ENCODE results near the gene TF.

The TF gene

GRCh38 chr3:133815386-133815785, 69.2 kb downstream of the TF start:
- Histone ChIP-seq H3K4me2 (ENCODE audit: low read depth, low read length) (no peak overlapping the region), H3K4me1 (ENCODE audit: low read length) (0 out of 2 replicates have a peak, but pooled peaks cover 4% of the 10 kb centered on the region), H3F3A (ENCODE audit: insufficient read depth, low read length) (0 out of 2 replicates have a peak, but pooled peaks cover 3% of the 10 kb centered on the region), H3K79me2 (ENCODE audit: low read length) (peaks cover 19% of the 10 kb centered on the region), H3K9me2 (replicated peaks; ENCODE audit: insufficient read depth, low read length) (no peaks in the 10 kb centered on the region), H3K27ac (ENCODE audit: low read length) (no peak overlapping the region), H3K36me3 (replicated peaks; ENCODE audit: insufficient read depth, low read length) (peaks cover 23% of the 10 kb centered on the region), H3K9me3 (replicated peaks; ENCODE audit: insufficient read depth, low read length) (no peaks in the 10 kb centered on the region), H3K9ac (ENCODE audit: low read length) (no peak overlapping the region), H4K20me1 (ENCODE audit: insufficient read depth, low read length) (no peaks in the 10 kb centered on the region), H3K4me3 (ENCODE audit: low read length) (no peak overlapping the region), H3K27me3 (replicated peaks; ENCODE audit: insufficient read depth, low read length) (no peaks in the 10 kb centered on the region), H2AFZ (ENCODE audit: low read length) (no peak overlapping the region)
- no peak for DNase-seq
- TF ChIP-seq EZH2 (optimal IDR thresholded peaks at IDR 0.05; ENCODE audit: low read depth, low read length) (no peak), CTCF (IDR thresholded peaks at IDR 0.05; ENCODE audit: low read length) (no peak), EZH2phosphoT487 (IDR thresholded peaks at IDR 0.05; ENCODE audit: low read length) (no peak)

GRCh38 chr3:133820129-133820528, 73.9 kb downstream of the TF start:
- Histone ChIP-seq H3K27me3 (replicated peaks; ENCODE audit: insufficient read depth, low read length) (no peaks in the 10 kb centered on the region), H4K20me1 (ENCODE audit: insufficient read depth, low read length) (no peaks in the 10 kb centered on the region), H3K36me3 (replicated peaks; ENCODE audit: insufficient read depth, low read length) (peaks cover 32% of the 10 kb centered on the region)

GRCh38 chr3:133820889-133821675, 74.9 kb downstream of the TF start:
- no peaks in the 10 kb centered on the region for H3K9me2 ChIP-seq (replicated peaks; ENCODE audit: insufficient read depth, low read length)
- DNase-seq, result no peak
- H2AFZ ChIP-seq (ENCODE audit: low read length), result no peak overlapping the region
- H3K27ac ChIP-seq (ENCODE audit: low read length), result no peak overlapping the region
- no peak overlapping the region for H3K4me3 ChIP-seq (ENCODE audit: low read length)
- no peak overlapping the region for H3K9ac ChIP-seq (ENCODE audit: low read length)
- no peaks in the 10 kb centered on the region for H3K79me2 ChIP-seq (ENCODE audit: low read length)
- H3K36me3 ChIP-seq (replicated peaks; ENCODE audit: insufficient read depth, low read length), result peaks cover 29% of the 10 kb centered on the region
- H4K20me1 ChIP-seq (ENCODE audit: insufficient read depth, low read length), result no peaks in the 10 kb centered on the region
- TF ChIP-seq EZH2phosphoT487 (IDR thresholded peaks at IDR 0.05; ENCODE audit: low read length) (no peak), CTCF (IDR thresholded peaks at IDR 0.05; ENCODE audit: low read length) (no peak), EZH2 (optimal IDR thresholded peaks at IDR 0.05; ENCODE audit: low read depth, low read length) (no peak)
- 0 out of 2 replicates have a peak, but pooled peaks cover 3% of the 10 kb centered on the region for H3F3A ChIP-seq (ENCODE audit: insufficient read depth, low read length)
- H3K27me3 ChIP-seq (replicated peaks; ENCODE audit: insufficient read depth, low read length), result no peaks in the 10 kb centered on the region
- H3K4me1 ChIP-seq (ENCODE audit: low read length), result no peaks in the 10 kb centered on the region
- H3K4me2 ChIP-seq (ENCODE audit: low read depth, low read length), result no peak overlapping the region
- H3K9me3 ChIP-seq (replicated peaks; ENCODE audit: insufficient read depth, low read length), result no peaks in the 10 kb centered on the region

More at GRCh38 chr3:133820129-133820528, 73.9 kb downstream of the TF start:
- no peak overlapping the region for H3K9ac ChIP-seq (ENCODE audit: low read length)
- H3K79me2 ChIP-seq (ENCODE audit: low read length), result no peaks in the 10 kb centered on the region
- no peaks in the 10 kb centered on the region for H3K9me3 ChIP-seq (replicated peaks; ENCODE audit: insufficient read depth, low read length)
- no peak for TF ChIP-seq EZH2 (optimal IDR thresholded peaks at IDR 0.05; ENCODE audit: low read depth, low read length)
- TF ChIP-seq CTCF (IDR thresholded peaks at IDR 0.05; ENCODE audit: low read length), result no peak
- TF ChIP-seq EZH2phosphoT487 (IDR thresholded peaks at IDR 0.05; ENCODE audit: low read length), result no peak
- no peak for DNase-seq
- H2AFZ ChIP-seq (ENCODE audit: low read length), result no peak overlapping the region
- no peak overlapping the region for H3K4me3 ChIP-seq (ENCODE audit: low read length)
- no peak overlapping the region for H3K4me2 ChIP-seq (ENCODE audit: low read depth, low read length)
- H3K4me1 ChIP-seq (ENCODE audit: low read length), result no peaks in the 10 kb centered on the region
- H3K9me2 ChIP-seq (replicated peaks; ENCODE audit: insufficient read depth, low read length), result no peaks in the 10 kb centered on the region
- 0 out of 2 replicates have a peak, but pooled peaks cover 3% of the 10 kb centered on the region for H3F3A ChIP-seq (ENCODE audit: insufficient read depth, low read length)
- H3K27ac ChIP-seq (ENCODE audit: low read length), result no peak overlapping the region
